Naive B cell (primary cell): ENCODE data around the gene SGTA. TPM values are rescaled to one million over a fixed set of nuclear protein-coding genes. Genes with fewer than 3 reads are reported as not detected.

Source experiments
- ATAC-seq, 2 donors: fragments of 150-1000 bp; cut with Tn5 transposase; 2 replicates each; pipeline ENCODE4 v1.10.0; 2021; ENCODE audit warnings: low read depth in 2 of 2, mild to moderate bottlenecking in 2 of 2, moderate library complexity in 2 of 2
- DNase-seq: peaks from one replicate; pipeline ENCODE4 v3.0.0; 2022
- H3K27ac Mint-ChIP-seq, 6 donors: one replicate each; pipeline ENCODE4 v1.8.0; 2020 to 2022; ENCODE audit warnings: mild to moderate bottlenecking in 6 of 6, mixed read lengths in 6 of 6, moderate library complexity in 5 of 6, inconsistent platforms in 2 of 6
- H3K27me3 Mint-ChIP-seq, 3 donors: one replicate each; pipeline ENCODE4 v1.8.0; 2021 to 2022; ENCODE audit warnings: mixed read lengths in 3 of 3, mild to moderate bottlenecking in 1 of 3
- H3K36me3 Mint-ChIP-seq, 2 donors: one replicate each; pipeline ENCODE4 v1.8.0; 2020 to 2022; ENCODE audit warnings: mixed read lengths in 2 of 2, inconsistent platforms in 1 of 2, mild to moderate bottlenecking in 1 of 2
- H3K4me1 Mint-ChIP-seq, 3 donors: one replicate each; pipeline ENCODE4 v1.8.0; 2020 to 2022; ENCODE audit warnings: mixed read lengths in 3 of 3, inconsistent platforms in 1 of 3, mild to moderate bottlenecking in 1 of 3, moderate library complexity in 1 of 3
- H3K4me3 Mint-ChIP-seq, 8 donors: one replicate each; pipeline ENCODE4 v1.8.0; 2020 to 2022; ENCODE audit warnings: mild to moderate bottlenecking in 8 of 8, mixed read lengths in 8 of 8, moderate library complexity in 8 of 8, inconsistent platforms in 2 of 8
- H3K9me3 Mint-ChIP-seq, 7 donors: one replicate each; pipeline ENCODE4 v1.8.0; 2020 to 2022; ENCODE audit warnings: mixed read lengths in 7 of 7, mild to moderate bottlenecking in 5 of 7, inconsistent platforms in 2 of 7, moderate library complexity in 1 of 7
- polyA plus RNA-seq, 6 donors: library from polyadenylated mRNA; unstranded; fragments of 300-500 nt; fragmentation: Illumina TruSeq; gene quantifications; one replicate each; pipeline ENCODE4 v1.2.3, GENCODE V29; 2021; ENCODE audit warnings: low read depth in 6 of 6

The SGTA gene
- polyA plus RNA-seq, 6 donors from 2014 or later: 18.6 to 38.7 (median 26.3) TPM

GRCh38 chr19:2756921-2757881 lies 25.9 kb downstream of the SGTA start:
- ATAC-seq (no peak), DNase-seq (no peak)
- no peak overlapping the region for H3K4me3 Mint-ChIP-seq
- H3K27me3 Mint-ChIP-seq: no peaks in the 10 kb centered on the region
- peaks cover 0 to 6% (median 2%) of the 10 kb centered on the region in 3 donors for H3K4me1 Mint-ChIP-seq
- H3K36me3 Mint-ChIP-seq: peaks cover 6 to 11% of the 10 kb centered on the region in 2 donors
- no peaks in the 10 kb centered on the region for H3K9me3 Mint-ChIP-seq
- peak overlapping the region in 1 of 6 donors; percentile 2 for H3K27ac Mint-ChIP-seq

- Mint-ChIP-seq H3K4me3 (peak overlapping the region in 1 of 8 donors; percentile 42), H3K36me3 (peaks cover 6 to 7% of the 10 kb centered on the region in 2 donors), H3K27me3 (no peaks in the 10 kb centered on the region), H3K4me1 (peaks cover 0 to 6% (median 2%) of the 10 kb centered on the region in 3 donors), H3K9me3 (no peaks in the 10 kb centered on the region), H3K27ac (no peak overlapping the region)
- DNase-seq (no peak), ATAC-seq (no peak)
Observed at GRCh38 chr19:2756477-2756876, 26.6 kb downstream of the SGTA start.

- H3K27ac Mint-ChIP-seq: no peak overlapping the region
- no peaks in the 10 kb centered on the region for H3K9me3 Mint-ChIP-seq
- DNase-seq (no peak), ATAC-seq (no peak)
- peaks cover 0 to 6% (median 2%) of the 10 kb centered on the region in 3 donors for H3K4me1 Mint-ChIP-seq
- H3K4me3 Mint-ChIP-seq: no peak overlapping the region
- H3K36me3 Mint-ChIP-seq: peaks cover 6 to 7% of the 10 kb centered on the region in 2 donors
- H3K27me3 Mint-ChIP-seq: no peaks in the 10 kb centered on the region
Observed at GRCh38 chr19:2755811-2756210, 27.3 kb downstream of the SGTA start.

- peaks cover 6 to 7% of the 10 kb centered on the region in 2 donors for H3K36me3 Mint-ChIP-seq
- no peaks in the 10 kb centered on the region for H3K9me3 Mint-ChIP-seq
- H3K4me3 Mint-ChIP-seq: no peak overlapping the region
- ATAC-seq (no peak), DNase-seq (no peak)
- H3K4me1 Mint-ChIP-seq: peaks cover 0 to 6% (median 2%) of the 10 kb centered on the region in 3 donors
- H3K27me3 Mint-ChIP-seq: no peaks in the 10 kb centered on the region
- no peak overlapping the region for H3K27ac Mint-ChIP-seq
Observed at GRCh38 chr19:2755448-2755705, 27.7 kb downstream of the SGTA start.

GRCh38 chr19:2754659-2755447 lies 28.2 kb downstream of the SGTA start:
- ATAC-seq (no peak), DNase-seq (no peak)
- Mint-ChIP-seq H3K27me3 (no peaks in the 10 kb centered on the region), H3K36me3 (peaks cover 6 to 7% of the 10 kb centered on the region in 2 donors), H3K4me3 (no peak overlapping the region), H3K4me1 (peaks cover 0 to 6% (median 2%) of the 10 kb centered on the region in 3 donors), H3K27ac (no peak overlapping the region), H3K9me3 (no peaks in the 10 kb centered on the region)

- no peaks in the 10 kb centered on the region for H3K9me3 Mint-ChIP-seq
- peaks cover 3 to 13% (median 5%) of the 10 kb centered on the region in 3 donors for H3K4me1 Mint-ChIP-seq
- no peak overlapping the region for H3K4me3 Mint-ChIP-seq
- H3K27me3 Mint-ChIP-seq: no peaks in the 10 kb centered on the region
- DNase-seq: no peak
- no peaks in the 10 kb centered on the region for H3K36me3 Mint-ChIP-seq
- peak overlapping the region in 2 of 6 donors; percentile 39 to 57 for H3K27ac Mint-ChIP-seq
- no peak for ATAC-seq
Observed at GRCh38 chr19:2751438-2751830, 31.6 kb downstream of the SGTA start.

GRCh38 chr19:2750808-2751437 lies 32.1 kb downstream of the SGTA start:
- Mint-ChIP-seq H3K36me3 (no peaks in the 10 kb centered on the region), H3K4me3 (no peak overlapping the region), H3K4me1 (peaks cover 3 to 13% (median 5%) of the 10 kb centered on the region in 3 donors), H3K9me3 (no peaks in the 10 kb centered on the region), H3K27me3 (no peaks in the 10 kb centered on the region), H3K27ac (peak overlapping the region in 1 of 6 donors; percentile 39)
- DNase-seq (no peak), ATAC-seq (no peak)

GRCh38 chr19:2747349-2747748 lies 35.7 kb downstream of the SGTA start:
- no peak for ATAC-seq

GRCh38 chr19:2744113-2744512 lies 39.0 kb downstream of the SGTA start:
- Mint-ChIP-seq H3K4me1 (peaks cover 10 to 22% (median 14%) of the 10 kb centered on the region in 3 donors), H3K27me3 (peaks cover 0 to 10% (median 9%) of the 10 kb centered on the region in 3 donors), H3K4me3 (no peak overlapping the region)

More at GRCh38 chr19:2747349-2747748, 35.7 kb downstream of the SGTA start:
- Mint-ChIP-seq H3K4me3 (peak overlapping the region in 1 of 8 donors; percentile 6), H3K9me3 (no peaks in the 10 kb centered on the region), H3K4me1 (peaks cover 3 to 13% (median 5%) of the 10 kb centered on the region in 3 donors), H3K27ac (no peak overlapping the region), H3K36me3 (no peaks in the 10 kb centered on the region), H3K27me3 (peaks cover 0 to 9% (median 9%) of the 10 kb centered on the region in 3 donors)
- no peak for DNase-seq

GRCh38 chr19:2743099-2743498 lies 40.0 kb downstream of the SGTA start:
- DNase-seq (no peak), ATAC-seq (no peak)
- peaks cover 0 to 10% (median 9%) of the 10 kb centered on the region in 3 donors for H3K27me3 Mint-ChIP-seq
- no peaks in the 10 kb centered on the region for H3K9me3 Mint-ChIP-seq
- peak overlapping the region in 3 of 6 donors; percentile 12 to 39 (median 18) for H3K27ac Mint-ChIP-seq
- no peak overlapping the region for H3K4me3 Mint-ChIP-seq
- peaks cover 14 to 24% (median 18%) of the 10 kb centered on the region in 3 donors for H3K4me1 Mint-ChIP-seq
- no peaks in the 10 kb centered on the region for H3K36me3 Mint-ChIP-seq

More at GRCh38 chr19:2744113-2744512, 39.0 kb downstream of the SGTA start:
- peak overlapping the region in 1 of 6 donors; percentile 75 for H3K27ac Mint-ChIP-seq
- no peaks in the 10 kb centered on the region for H3K9me3 Mint-ChIP-seq
- H3K36me3 Mint-ChIP-seq: no peaks in the 10 kb centered on the region
- no peak for ATAC-seq
- no peak for DNase-seq

- H3K4me1 Mint-ChIP-seq: peaks cover 15 to 37% (median 19%) of the 10 kb centered on the region in 3 donors
- ATAC-seq (no peak), DNase-seq (no peak)
- H3K27me3 Mint-ChIP-seq: peaks cover 0 to 10% (median 9%) of the 10 kb centered on the region in 3 donors
- no peaks in the 10 kb centered on the region for H3K9me3 Mint-ChIP-seq
- H3K27ac Mint-ChIP-seq: peak overlapping the region in 5 of 6 donors; percentile 22 to 92 (median 69)
- H3K4me3 Mint-ChIP-seq: peak overlapping the region; percentile 83 to 94 (median 86)
- no peaks in the 10 kb centered on the region for H3K36me3 Mint-ChIP-seq
Observed at GRCh38 chr19:2740314-2740656, 42.8 kb downstream of the SGTA start.

GRCh38 chr19:2739602-2740313 lies 43.3 kb downstream of the SGTA start, which contains the start of gene SLC39A3:
SLC39A3 (minus strand) TSS chr19:2740017; CDS start chr19:2737257, 2,760 bp downstream.
- peaks cover 16 to 39% (median 21%) of the 10 kb centered on the region in 3 donors for H3K4me1 Mint-ChIP-seq
- DNase-seq (peak; percentile 97), ATAC-seq (peak; percentile 99)
- H3K27me3 Mint-ChIP-seq: peaks cover 0 to 10% (median 9%) of the 10 kb centered on the region in 3 donors
- no peaks in the 10 kb centered on the region for H3K9me3 Mint-ChIP-seq
- H3K36me3 Mint-ChIP-seq: peaks cover 0 to 2% of the 10 kb centered on the region in 2 donors
- peak within 1 kb of the TSS; percentile 69 to 92 (median 91) for H3K27ac Mint-ChIP-seq
- H3K4me3 Mint-ChIP-seq: peak within 1 kb of the TSS; percentile 83 to 94 (median 86)
